Stimulated activated CD8-positive, alpha-beta memory T cell treated with anti-CD3 and anti-CD28 coated beads, Interleukin-12 subunit alpha, Interleukin-12 subunit beta, amount 100 ng/mL, for 24 hours (primary cell): Measurements from ENCODE around the gene SLC12A5.
"Not testable (repeated sequence)": the region's sequence is repeated elsewhere in the genome, so short reads cannot be mapped to it uniquely, and the experiment has no call there.

Experiments used
- DNase-seq: peaks from one replicate; pipeline ENCODE4 v3.0.0-alpha.2; 2020; ENCODE audit errors: extremely low read depth

SLC12A5 gene

GRCh38 chr20:46028772-46029371 is at the start of gene SLC12A5:
Gene SLC12A5, plus strand, starts transcription at chr20:46029215. Its CDS starts 130 bp downstream, at chr20:46029345.
- DNase-seq, result no peak

- DNase-seq, result no peak
Measured at GRCh38 chr20:45981261-45981660, 47.8 kb upstream of the SLC12A5 start.

GRCh38 chr20:45983279-45983743 is 45.7 kb upstream of the SLC12A5 start:
- no peak for DNase-seq

- DNase-seq, result no peak
Measured at GRCh38 chr20:45985573-45985972, 43.4 kb upstream of the SLC12A5 start.

GRCh38 chr20:45987108-45987780 is 41.8 kb upstream of the SLC12A5 start:
- DNase-seq, result no peak

GRCh38 chr20:45988830-45989229 is 40.2 kb upstream of the SLC12A5 start:
- not testable (repeated sequence) for DNase-seq

- no peak for DNase-seq
Measured at GRCh38 chr20:45991616-45992015, 37.4 kb upstream of the SLC12A5 start.

- DNase-seq, result no peak
Measured at GRCh38 chr20:45993197-45993951, 35.6 kb upstream of the SLC12A5 start.

GRCh38 chr20:45994761-45995493 is 34.1 kb upstream of the SLC12A5 start:
- DNase-seq, result no peak

- DNase-seq, result not testable (repeated sequence)
Measured at GRCh38 chr20:45995495-45996097, 33.4 kb upstream of the SLC12A5 start.

GRCh38 chr20:45997187-45997586 is 31.8 kb upstream of the SLC12A5 start:
- no peak for DNase-seq

GRCh38 chr20:45998337-45998736 is 30.7 kb upstream of the SLC12A5 start:
- DNase-seq, result no peak

GRCh38 chr20:45998761-45999160 is 30.3 kb upstream of the SLC12A5 start:
- no peak for DNase-seq

- no peak for DNase-seq
Measured at GRCh38 chr20:45999557-46000261, 29.3 kb upstream of the SLC12A5 start.

GRCh38 chr20:46000262-46000996 is 28.6 kb upstream of the SLC12A5 start:
- DNase-seq, result no peak

- no peak for DNase-seq
Measured at GRCh38 chr20:46001498-46001897, 27.5 kb upstream of the SLC12A5 start.

- DNase-seq, result no peak
Measured at GRCh38 chr20:46002008-46002407, 27.0 kb upstream of the SLC12A5 start.

- DNase-seq, result no peak
Measured at GRCh38 chr20:46004187-46004586, 24.8 kb upstream of the SLC12A5 start.

- no peak for DNase-seq
Measured at GRCh38 chr20:46004889-46005473, 24.0 kb upstream of the SLC12A5 start.
